ENCODE results near the gene TUBA3D.
"Not testable (repeated sequence)": the region's sequence is repeated elsewhere in the genome, so short reads cannot be mapped to it uniquely, and the experiment has no call there.

Gene TUBA3D

DNA sequence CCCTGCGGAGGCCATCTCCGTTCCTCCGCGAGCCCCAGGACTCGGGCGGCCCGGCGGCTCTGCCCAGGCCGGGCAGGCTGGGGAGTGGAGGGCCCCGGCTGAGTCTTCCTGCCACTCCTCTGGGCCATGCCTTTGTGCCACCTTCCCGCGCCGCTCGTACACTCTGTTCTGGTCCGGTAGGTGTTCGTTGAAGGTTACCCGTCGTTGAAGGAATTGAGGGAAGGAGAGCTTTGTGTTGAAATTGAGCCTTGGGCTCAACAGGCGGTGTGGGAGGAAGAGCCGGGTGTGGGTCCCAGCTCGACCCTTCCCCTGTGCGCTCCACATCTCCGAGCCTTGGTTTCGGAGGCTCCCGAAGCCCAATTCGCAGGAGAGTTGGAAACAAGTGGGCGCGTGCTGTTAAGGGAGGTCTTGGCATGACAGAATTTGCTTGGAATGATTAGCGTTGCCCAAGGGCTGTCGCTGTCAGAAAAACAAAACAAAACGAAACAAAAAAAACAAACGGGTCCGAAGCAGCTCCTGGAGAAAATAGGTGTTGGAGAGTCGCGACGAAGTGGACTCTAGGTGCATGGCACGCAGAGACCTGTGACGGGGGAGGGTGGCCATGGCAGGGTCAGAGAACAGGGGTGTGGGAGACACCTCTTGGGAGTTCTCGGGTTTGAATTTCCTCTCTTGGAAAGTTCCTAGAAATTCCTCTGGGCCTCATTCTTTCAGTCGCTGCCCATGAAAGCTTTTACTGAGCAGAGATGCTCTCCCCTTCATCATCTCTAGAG lies 17.5 kb downstream of the TUBA3D start:
- Histone ChIP-seq H3K27ac (ENCODE audit: low read depth, low read length) (peak overlapping the region; percentile 93), H3K4ac (ENCODE audit: low read depth, low read length) (peak overlapping the region; percentile 91), H3K23ac (ENCODE audit: low read length) (no peak overlapping the region), H3K4me1 (ENCODE audit: control insufficient read depth in 1 of 2, insufficient read depth in 2 of 2, low read length in 2 of 2) (peaks cover 6 to 10% of the 10 kb centered on the region in 2 experiments), H3K18ac (ENCODE audit: low read length) (peak overlapping the region; percentile 94), H3K9ac (ENCODE audit: low read length) (peak overlapping the region; percentile 91), H4K12ac (ENCODE audit: low read depth, low read length) (peak overlapping the region; percentile 100), H4K91ac (ENCODE audit: low read depth, low read length) (peak overlapping the region; percentile 98), H3K9me3 (ENCODE audit: insufficient read depth, low read depth, low read length) (no peaks in the 10 kb centered on the region), H3K27me3 (ENCODE audit: insufficient read depth, low read length) (no peaks in the 10 kb centered on the region), H2AFZ (ENCODE audit: insufficient read depth, low read length, poor library complexity) (peak overlapping the region; percentile 95), H4K8ac (ENCODE audit: low read depth, low read length) (peak overlapping the region; percentile 100), H3K4me3 (ENCODE audit: low read depth, low read length) (peak overlapping the region; percentile 97), H3K79me1 (ENCODE audit: low read length) (peaks cover 15% of the 10 kb centered on the region), H2BK5ac (ENCODE audit: low read depth, low read length, poor library complexity) (peak overlapping the region; percentile 82), H2BK120ac (ENCODE audit: insufficient read depth, low read length, poor library complexity) (peak overlapping the region; percentile 64), H2AK5ac (ENCODE audit: low read length) (peak overlapping the region; percentile 13), H3K36me3 (ENCODE audit: control insufficient read depth in 1 of 2, insufficient read depth in 2 of 2, low read length in 2 of 2) (peaks cover 3 to 15% of the 10 kb centered on the region in 2 experiments), H3K14ac (ENCODE audit: low read length) (peak overlapping the region; percentile 88), H3K79me2 (ENCODE audit: control insufficient read depth, insufficient read depth, low read length, poor library complexity) (peaks cover 28% of the 10 kb centered on the region), H3K4me2 (ENCODE audit: low read length) (peak overlapping the region; percentile 73), H2BK12ac (ENCODE audit: low read length) (no peak overlapping the region)
- WGBS (ENCODE audit: extremely low coverage, insufficient coverage, insufficient read length): no CpG with 5 or more reads among the region's 40 CpGs
- DNase-seq: no peak

DNA sequence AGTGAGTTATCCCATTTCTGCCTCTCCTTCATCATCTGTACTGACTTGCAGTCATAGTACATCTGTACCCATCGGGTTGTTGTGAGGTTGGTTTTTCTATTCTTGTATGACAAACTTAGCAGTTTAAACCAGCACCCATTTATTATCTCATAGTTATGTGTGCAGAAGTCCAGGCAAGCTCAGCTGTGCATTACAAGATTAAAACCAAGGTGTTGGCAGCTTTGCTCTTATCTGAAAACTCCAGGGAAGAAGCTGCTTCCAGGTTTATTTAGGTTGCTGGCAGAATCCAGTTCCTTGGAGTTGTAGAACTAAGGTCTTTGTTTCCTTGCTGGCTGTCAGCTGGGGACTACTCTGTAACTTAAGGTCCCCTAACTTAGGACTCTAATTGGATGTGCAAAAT lies 19.6 kb downstream of the TUBA3D start:
- DNase-seq; H3K9me3 ChIP-seq (ENCODE audit: insufficient read depth, low read depth, low read length); H3K4me2 ChIP-seq (ENCODE audit: low read length); H2AFZ ChIP-seq (ENCODE audit: insufficient read depth, low read length, poor library complexity); H3K18ac ChIP-seq (ENCODE audit: low read length); H4K12ac ChIP-seq (ENCODE audit: low read depth, low read length); H2BK12ac ChIP-seq (ENCODE audit: low read length); H2AK5ac ChIP-seq (ENCODE audit: low read length); H3K23ac ChIP-seq (ENCODE audit: low read length); H3K27me3 ChIP-seq (ENCODE audit: insufficient read depth, low read length); H2BK120ac ChIP-seq (ENCODE audit: insufficient read depth, low read length, poor library complexity); H2BK5ac ChIP-seq (ENCODE audit: low read depth, low read length, poor library complexity); H3K4me3 ChIP-seq (ENCODE audit: low read depth, low read length); H4K91ac ChIP-seq (ENCODE audit: low read depth, low read length); H3K14ac ChIP-seq (ENCODE audit: low read length); H3K27ac ChIP-seq (ENCODE audit: low read depth, low read length); H4K8ac ChIP-seq (ENCODE audit: low read depth, low read length); H3K4ac ChIP-seq (ENCODE audit: low read depth, low read length); H3K9ac ChIP-seq (ENCODE audit: low read length): not testable (repeated sequence)
- peaks cover 6 to 10% of the 10 kb centered on the region in 2 experiments for H3K4me1 ChIP-seq (ENCODE audit: control insufficient read depth in 1 of 2, insufficient read depth in 2 of 2, low read length in 2 of 2)
- peaks cover 28% of the 10 kb centered on the region for H3K79me2 ChIP-seq (ENCODE audit: control insufficient read depth, insufficient read depth, low read length, poor library complexity)
- H3K36me3 ChIP-seq (ENCODE audit: control insufficient read depth in 1 of 2, insufficient read depth in 2 of 2, low read length in 2 of 2): peaks cover 6 to 19% of the 10 kb centered on the region in 2 experiments
- H3K79me1 ChIP-seq (ENCODE audit: low read length): peaks cover 15% of the 10 kb centered on the region
- WGBS (ENCODE audit: extremely low coverage, insufficient coverage, insufficient read length): no CpG with 5 or more reads among the region's 1 CpG

DNA sequence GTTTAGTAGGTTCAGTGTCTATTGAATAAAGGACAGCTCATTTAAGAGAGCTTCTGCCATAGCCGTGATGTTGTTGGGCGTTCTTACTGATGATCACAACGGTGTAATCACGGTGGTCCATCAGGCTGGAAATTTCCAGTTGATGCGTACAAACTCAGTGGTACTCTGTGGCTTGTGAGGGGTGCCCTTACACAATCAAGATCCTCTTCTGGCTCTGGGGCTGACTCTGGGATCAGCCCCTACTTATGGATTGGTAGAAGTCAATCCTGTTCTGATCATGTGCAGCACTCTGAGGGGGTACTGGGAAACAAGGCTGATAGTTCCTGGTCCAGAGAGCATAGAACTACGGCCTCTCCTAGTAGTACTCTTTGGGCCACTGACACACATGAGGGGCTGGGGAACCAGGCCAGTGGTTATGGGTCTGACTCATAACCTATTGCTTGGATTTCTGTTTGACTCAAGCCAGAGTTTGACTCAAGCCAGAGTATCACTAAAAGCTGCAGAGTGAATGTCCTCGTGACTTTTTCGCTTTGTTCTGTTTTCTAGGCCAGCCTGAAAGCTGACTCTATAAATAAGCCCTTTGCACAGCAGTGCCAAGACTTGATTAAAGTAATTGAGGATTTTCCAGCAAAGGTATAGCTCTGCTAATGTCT lies 22.5 kb downstream of the TUBA3D start:
- H3K18ac ChIP-seq (ENCODE audit: low read length); H2AK5ac ChIP-seq (ENCODE audit: low read length); H3K9ac ChIP-seq (ENCODE audit: low read length); H3K79me1 ChIP-seq (ENCODE audit: low read length); H2BK120ac ChIP-seq (ENCODE audit: insufficient read depth, low read length, poor library complexity); H4K8ac ChIP-seq (ENCODE audit: low read depth, low read length); H3K9me3 ChIP-seq (ENCODE audit: insufficient read depth, low read depth, low read length); H4K12ac ChIP-seq (ENCODE audit: low read depth, low read length); H4K91ac ChIP-seq (ENCODE audit: low read depth, low read length); H3K27ac ChIP-seq (ENCODE audit: low read depth, low read length); H3K23ac ChIP-seq (ENCODE audit: low read length); H3K14ac ChIP-seq (ENCODE audit: low read length); H2BK12ac ChIP-seq (ENCODE audit: low read length); H2BK5ac ChIP-seq (ENCODE audit: low read depth, low read length, poor library complexity); H3K4me1 ChIP-seq (ENCODE audit: control insufficient read depth in 1 of 2, insufficient read depth in 2 of 2, low read length in 2 of 2); H2AFZ ChIP-seq (ENCODE audit: insufficient read depth, low read length, poor library complexity); H3K4me2 ChIP-seq (ENCODE audit: low read length); H3K4ac ChIP-seq (ENCODE audit: low read depth, low read length); DNase-seq; H3K27me3 ChIP-seq (ENCODE audit: insufficient read depth, low read length); H3K4me3 ChIP-seq (ENCODE audit: low read depth, low read length): not testable (repeated sequence)
- WGBS (ENCODE audit: extremely low coverage, insufficient coverage, insufficient read length): no CpG with 5 or more reads among the region's 8 CpGs
- Histone ChIP-seq H3K79me2 (ENCODE audit: control insufficient read depth, insufficient read depth, low read length, poor library complexity) (peaks cover 14% of the 10 kb centered on the region), H3K36me3 (ENCODE audit: control insufficient read depth in 1 of 2, insufficient read depth in 2 of 2, low read length in 2 of 2) (peaks cover 29 to 45% of the 10 kb centered on the region in 2 experiments)

DNA sequence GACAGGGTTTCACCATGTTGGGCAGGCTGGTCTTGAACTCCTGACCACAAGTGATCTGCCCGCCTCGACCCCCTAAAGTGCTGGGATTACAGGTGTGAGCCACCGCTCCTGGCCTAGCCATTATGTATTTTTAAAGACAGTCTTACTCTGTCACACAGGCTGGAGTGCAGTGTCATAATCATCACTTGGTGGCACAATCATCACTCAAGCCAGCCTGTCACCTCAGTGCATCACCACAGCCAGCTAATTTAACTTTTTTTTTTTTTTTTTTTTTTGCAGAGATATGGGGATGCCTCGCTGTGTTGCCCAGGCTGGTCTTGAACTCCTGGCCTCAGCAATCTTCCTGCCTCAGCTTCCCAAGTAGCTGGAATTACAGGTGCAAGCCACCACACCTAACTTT lies 27.7 kb downstream of the TUBA3D start:
- H3K4ac ChIP-seq (ENCODE audit: low read depth, low read length); H3K27me3 ChIP-seq (ENCODE audit: insufficient read depth, low read length); H2AK5ac ChIP-seq (ENCODE audit: low read length); H3K79me2 ChIP-seq (ENCODE audit: control insufficient read depth, insufficient read depth, low read length, poor library complexity); H3K4me1 ChIP-seq (ENCODE audit: control insufficient read depth in 1 of 2, insufficient read depth in 2 of 2, low read length in 2 of 2); H3K27ac ChIP-seq (ENCODE audit: low read depth, low read length); H2BK120ac ChIP-seq (ENCODE audit: insufficient read depth, low read length, poor library complexity); H3K4me2 ChIP-seq (ENCODE audit: low read length); H4K8ac ChIP-seq (ENCODE audit: low read depth, low read length); H2BK12ac ChIP-seq (ENCODE audit: low read length); H2BK5ac ChIP-seq (ENCODE audit: low read depth, low read length, poor library complexity); H3K14ac ChIP-seq (ENCODE audit: low read length); H3K23ac ChIP-seq (ENCODE audit: low read length); H4K12ac ChIP-seq (ENCODE audit: low read depth, low read length); H2AFZ ChIP-seq (ENCODE audit: insufficient read depth, low read length, poor library complexity); H3K4me3 ChIP-seq (ENCODE audit: low read depth, low read length); H4K91ac ChIP-seq (ENCODE audit: low read depth, low read length); H3K18ac ChIP-seq (ENCODE audit: low read length); H3K9me3 ChIP-seq (ENCODE audit: insufficient read depth, low read depth, low read length); H3K79me1 ChIP-seq (ENCODE audit: low read length); H3K9ac ChIP-seq (ENCODE audit: low read length); DNase-seq: not testable (repeated sequence)
- WGBS (ENCODE audit: extremely low coverage, insufficient coverage, insufficient read length): no CpG with 5 or more reads among the region's 4 CpGs
- H3K36me3 ChIP-seq (ENCODE audit: control insufficient read depth in 1 of 2, insufficient read depth in 2 of 2, low read length in 2 of 2): peaks cover 60 to 79% of the 10 kb centered on the region in 2 experiments
